Thyroid gland (tissue), 4 donors: ENCODE data around the gene ZNF652. TPM values are rescaled to one million over a fixed set of nuclear protein-coding genes. Genes with fewer than 3 reads are reported as not detected.
"Not testable (repeated sequence)": the region's sequence is repeated elsewhere in the genome, so short reads cannot be mapped to it uniquely, and the experiment has no call there.

Experiments
- DNase-seq, 2 donors: peaks; one replicate each; pipeline ENCODE4 v3.0.0-alpha.2; 2019
- H3K27ac ChIP-seq, 3 donors: fragments of 200-600 bp; sonication (generic); 1 replicate in 2 of 3; 2 replicates in 1 of 3; pipeline ENCODE4 v1.5.1; 2016 to 2019; ENCODE audit warnings: mild to moderate bottlenecking in 1 of 3, moderate library complexity in 1 of 3
- H3K27me3 ChIP-seq: fragments of 200-600 bp; sonication (generic); one replicate; pipeline ENCODE4 v1.5.1; 2019
- H3K36me3 ChIP-seq, 2 donors: fragments of 200-600 bp; sonication (generic); one replicate each; pipeline ENCODE4 v1.5.1; 2016 to 2019
- H3K4me1 ChIP-seq, 2 donors: fragments of 200-600 bp; sonication (generic); one replicate each; pipeline ENCODE4 v1.5.1; 2017 to 2019
- H3K4me3 ChIP-seq, 3 donors: fragments of 200-600 bp; sonication (generic); replicated peaks in 1 of 3; 1 replicate in 2 of 3; 2 replicates in 1 of 3; pipeline ENCODE4 v1.5.1; 2016; ENCODE audit warnings: mild to moderate bottlenecking in 1 of 3
- H3K9me3 ChIP-seq: fragments of 200-600 bp; sonication (generic); one replicate; pipeline ENCODE4 v1.5.1; 2017
- POLR2A ChIP-seq, 2 donors: fragments of 450-650 bp; IDR thresholded peaks; one replicate each; pipeline ENCODE4 v1.6.1; 2017; ENCODE audit warnings: antibody characterized with exemption in 2 of 2, mild to moderate bottlenecking in 2 of 2, moderate library complexity in 1 of 2
- WGBS, 2 donors: methylation state at CpG; one replicate each; pipeline ENCODE4 v1.1.5; 2017; 5-methylcytosine and 5-hydroxymethylcytosine counted together
- intact Hi-C: fragments of 100-400 bp; cut with DNase I; formaldehyde crosslinking; loops from one replicate; pipeline ENCODE4 v1.15.1; 2023
- total RNA-seq, 4 donors: library from RNA; depleted of rRNA; stranded (reverse); fragments of >200 nt; gene quantifications; one replicate each; pipeline ENCODE4 v1.2.3, GENCODE V29; 2016
- TF ChIP-seq, protein P1 (sequence below), 6 experiments: fragments of 200-600 bp in 3 of 6; fragments of 450-650 bp in 3 of 6; sonication (generic) in 3 of 6; IDR thresholded peaks; one replicate each; pipeline ENCODE4 v1.5.1; 2016 to 2019; ENCODE audit warnings: antibody characterized with exemption in 6 of 6, mild to moderate bottlenecking in 2 of 6, inconsistent platforms in 1 of 6, moderate library complexity in 1 of 6

The ZNF652 gene
- total RNA-seq, 4 donors from 2014 or later: 60.0 to 64.9 (median 62.1) TPM

GRCh38 chr17:49372425-49372824, 10.4 kb upstream of the ZNF652 start:
- no peaks in the 10 kb centered on the region for H3K36me3 ChIP-seq
- no peaks in the 10 kb centered on the region for H3K4me1 ChIP-seq
- no peak for DNase-seq

GRCh38 chr17:49370971-49371834, 9.2 kb upstream of the ZNF652 start:
- Histone ChIP-seq H3K36me3 (no peaks in the 10 kb centered on the region), H3K4me1 (no peaks in the 10 kb centered on the region), H3K27me3 (no peaks in the 10 kb centered on the region), H3K27ac (no peak overlapping the region), H3K9me3 (no peaks in the 10 kb centered on the region), H3K4me3 (no peak overlapping the region)
- 49% methylated on average over 13 of the region's 13 CpGs for WGBS, 2 donors
- no peak for DNase-seq
- intact Hi-C loops: no loop called here
- TF ChIP-seq POLR2A (IDR thresholded peaks at IDR 0.05): no peak
- TF ChIP-seq, protein P1, sequence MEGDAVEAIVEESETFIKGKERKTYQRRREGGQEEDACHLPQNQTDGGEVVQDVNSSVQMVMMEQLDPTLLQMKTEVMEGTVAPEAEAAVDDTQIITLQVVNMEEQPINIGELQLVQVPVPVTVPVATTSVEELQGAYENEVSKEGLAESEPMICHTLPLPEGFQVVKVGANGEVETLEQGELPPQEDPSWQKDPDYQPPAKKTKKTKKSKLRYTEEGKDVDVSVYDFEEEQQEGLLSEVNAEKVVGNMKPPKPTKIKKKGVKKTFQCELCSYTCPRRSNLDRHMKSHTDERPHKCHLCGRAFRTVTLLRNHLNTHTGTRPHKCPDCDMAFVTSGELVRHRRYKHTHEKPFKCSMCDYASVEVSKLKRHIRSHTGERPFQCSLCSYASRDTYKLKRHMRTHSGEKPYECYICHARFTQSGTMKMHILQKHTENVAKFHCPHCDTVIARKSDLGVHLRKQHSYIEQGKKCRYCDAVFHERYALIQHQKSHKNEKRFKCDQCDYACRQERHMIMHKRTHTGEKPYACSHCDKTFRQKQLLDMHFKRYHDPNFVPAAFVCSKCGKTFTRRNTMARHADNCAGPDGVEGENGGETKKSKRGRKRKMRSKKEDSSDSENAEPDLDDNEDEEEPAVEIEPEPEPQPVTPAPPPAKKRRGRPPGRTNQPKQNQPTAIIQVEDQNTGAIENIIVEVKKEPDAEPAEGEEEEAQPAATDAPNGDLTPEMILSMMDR (IDR thresholded peaks at IDR 0.05): no peak

More at GRCh38 chr17:49372425-49372824, 10.4 kb upstream of the ZNF652 start:
- H3K27ac ChIP-seq: no peak overlapping the region
- H3K9me3 ChIP-seq: no peaks in the 10 kb centered on the region
- TF ChIP-seq, protein P1 (IDR thresholded peaks at IDR 0.05): no peak
- no peak for TF ChIP-seq POLR2A (IDR thresholded peaks at IDR 0.05)
- no peaks in the 10 kb centered on the region for H3K27me3 ChIP-seq
- H3K4me3 ChIP-seq: no peak overlapping the region
- WGBS, 2 donors: 72 to 75% methylated on average over 7 of the region's 7 CpGs
- intact Hi-C loops: no loop called here

DNA sequence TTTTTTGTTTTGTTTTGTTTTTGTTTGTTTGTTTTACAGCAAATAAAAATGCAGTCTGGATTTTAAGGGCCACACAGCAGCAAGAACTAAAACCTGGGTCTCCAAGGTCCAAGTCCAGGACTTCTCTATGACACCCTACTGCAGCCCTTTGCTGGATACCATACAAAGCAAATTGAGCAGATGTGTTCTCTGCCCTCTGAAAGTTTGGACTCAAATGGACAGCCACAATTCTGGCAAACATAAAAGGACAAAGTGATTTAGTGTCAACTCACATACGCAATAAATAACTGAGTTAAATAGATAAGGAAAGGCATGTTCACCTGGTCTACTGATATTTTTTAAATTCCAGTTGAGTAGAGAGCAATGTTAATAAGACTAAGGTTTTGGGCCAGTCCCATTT, 7.7 kb upstream of the ZNF652 start:
- Histone ChIP-seq H3K4me3 (no peak overlapping the region), H3K36me3 (no peaks in the 10 kb centered on the region), H3K27ac (no peak overlapping the region), H3K9me3 (no peaks in the 10 kb centered on the region), H3K4me1 (no peaks in the 10 kb centered on the region), H3K27me3 (no peaks in the 10 kb centered on the region)
- DNase-seq: no peak
- TF ChIP-seq, protein P1 (IDR thresholded peaks at IDR 0.05): no peak
- no peak for TF ChIP-seq POLR2A (IDR thresholded peaks at IDR 0.05)
- 93 to 94% methylated on average over 1 of the region's 1 CpG for WGBS, 2 donors
- intact Hi-C loops: no loop called here

DNA sequence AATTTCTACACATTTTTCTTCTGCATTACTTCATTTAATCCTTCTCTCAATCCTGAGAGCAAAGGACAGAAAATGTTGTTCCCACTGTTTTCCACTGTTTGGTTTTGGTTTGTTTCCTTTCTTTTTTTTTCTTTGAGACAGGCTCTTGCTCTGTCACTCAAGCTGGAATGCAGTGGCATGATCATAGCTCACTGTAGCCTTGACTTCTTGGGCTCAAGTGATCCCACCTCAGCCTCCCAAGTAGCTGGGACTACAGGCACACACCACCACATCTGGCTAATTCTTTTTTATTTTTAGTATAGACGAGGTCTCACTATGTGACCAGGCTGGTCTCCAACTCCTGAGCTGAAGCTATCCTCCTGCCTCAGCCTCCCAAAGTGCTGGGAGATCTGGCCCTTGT, 7.0 kb upstream of the ZNF652 start:
- TF ChIP-seq, protein P1 (IDR thresholded peaks at IDR 0.05): no peak
- TF ChIP-seq POLR2A (IDR thresholded peaks at IDR 0.05): no peak
- H3K27ac ChIP-seq: no peak overlapping the region
- no peaks in the 10 kb centered on the region for H3K27me3 ChIP-seq
- 81 to 91% methylated on average over 1 of the region's 1 CpG for WGBS, 2 donors
- no peaks in the 10 kb centered on the region for H3K4me1 ChIP-seq
- DNase-seq: no peak
- H3K4me3 ChIP-seq: no peak overlapping the region
- H3K36me3 ChIP-seq: no peaks in the 10 kb centered on the region
- intact Hi-C loops: no loop called here
- H3K9me3 ChIP-seq: no peaks in the 10 kb centered on the region

GRCh38 chr17:49365667-49366066, 3.6 kb upstream of the ZNF652 start:
- H3K9me3 ChIP-seq: no peaks in the 10 kb centered on the region
- intact Hi-C loops: no loop called here
- DNase-seq: peak; percentile 57
- no peak for TF ChIP-seq POLR2A (IDR thresholded peaks at IDR 0.05)
- TF ChIP-seq, protein P1 (IDR thresholded peaks at IDR 0.05): peak in 3 of 6 experiments; percentile 21 to 33 (median 31)
- H3K27ac ChIP-seq: no peak overlapping the region
- no peaks in the 10 kb centered on the region for H3K27me3 ChIP-seq
- H3K4me3 ChIP-seq: no peak overlapping the region
- no peaks in the 10 kb centered on the region for H3K36me3 ChIP-seq
- peaks cover 2 to 9% of the 10 kb centered on the region in 2 donors for H3K4me1 ChIP-seq
- 26 to 39% methylated on average over 2 of the region's 2 CpGs for WGBS, 2 donors

DNA sequence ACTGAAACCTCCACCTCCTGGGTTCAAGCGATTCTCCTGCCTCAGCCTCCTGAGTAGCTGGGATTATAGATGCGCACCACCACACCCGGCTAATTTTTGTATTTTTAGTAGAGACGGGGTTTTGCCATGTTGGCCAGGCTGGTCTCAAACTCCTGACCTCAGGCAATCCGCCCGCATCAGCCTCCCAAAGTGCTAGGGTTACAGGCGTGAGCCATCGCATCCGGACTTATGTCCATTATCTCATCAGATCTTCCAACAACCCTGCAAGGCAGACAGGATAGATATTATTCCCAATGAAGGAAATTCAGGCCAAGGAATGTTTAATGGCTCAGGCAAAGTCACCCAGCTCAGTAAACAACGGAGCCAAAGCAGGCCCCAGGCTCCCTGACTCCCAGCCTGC, 3.1 kb upstream of the ZNF652 start:
- intact Hi-C loops, DNase-seq, H3K4me3 ChIP-seq, H3K27me3 ChIP-seq, H3K27ac ChIP-seq, H3K9me3 ChIP-seq, H3K36me3 ChIP-seq: not testable (repeated sequence)
- peaks cover 7 to 14% of the 10 kb centered on the region in 2 donors for H3K4me1 ChIP-seq
- WGBS, 2 donors: 92 to 96% methylated on average over 10 of the region's 10 CpGs
